ENCODE measurements around the gene BAZ1A. TPM values are rescaled to one million over a fixed set of nuclear protein-coding genes. Genes with fewer than 3 reads are reported as not detected.

The BAZ1A gene
- total RNA-seq, 1 experiment from 2014 or later = 24.2 TPM

- H3K27me3 ChIP-seq (ENCODE audit: insufficient read depth, low read length) = no peaks in the 10 kb centered on the region
- CTCF ChIA-PET = no interaction called here
- H3K9me3 ChIP-seq (ENCODE audit: control insufficient read depth in 1 of 2, insufficient read depth in 1 of 2, low read depth in 1 of 2, low read length in 2 of 2) = no peaks in the 10 kb centered on the region
- DNase-seq (ENCODE audit: low read depth, low spot score) (no peak), ATAC-seq (no peak)
- RAD21 ChIA-PET (ENCODE audit: low non-redundant PET in 1 of 2, low total read pairs in 2 of 2, uncharacterized antibody in 2 of 2, unreplicated experiment in 2 of 2) = no interaction called here
- BruUV-seq (replicated peaks) = no TSS peak
- no peaks in the 10 kb centered on the region for H4K20me1 ChIP-seq (ENCODE audit: insufficient read depth)
- H3K4me1 ChIP-seq (ENCODE audit: control insufficient read depth in 1 of 2, insufficient read depth in 2 of 2, low read length in 2 of 2) = peaks cover 10 to 24% of the 10 kb centered on the region in 2 experiments; a peak in 3 of 4 replicates
- H3K27ac ChIP-seq (ENCODE audit: low read depth, low read length) = no peak overlapping the region
- H2AFZ ChIP-seq (ENCODE audit: low read depth, low read length, poor library complexity, severe bottlenecking) = no peak overlapping the region
- H3K79me2 ChIP-seq (ENCODE audit: insufficient read depth, low read length) = peaks cover 2% of the 10 kb centered on the region
- H3K9ac ChIP-seq (ENCODE audit: low read length) = no peak overlapping the region
- no peak overlapping the region for H3K4me2 ChIP-seq (ENCODE audit: low read length)
- TF ChIP-seq ELF1 (IDR thresholded peaks at IDR 0.05; ENCODE audit: borderline replicate concordance, low read depth) (no peak), ZNF274 (IDR thresholded peaks at IDR 0.05; ENCODE audit: low read depth, low read length) (no peak), POLR2AphosphoS5 (IDR thresholded peaks at IDR 0.05; ENCODE audit: low read depth, low read length) (no peak), REST (IDR thresholded peaks at IDR 0.05; ENCODE audit: low read depth) (no peak), ZBTB33 (IDR thresholded peaks at IDR 0.05; ENCODE audit: extremely low read depth, insufficient replicate concordance, low read length) (no peak), EZH2phosphoT487 (IDR thresholded peaks at IDR 0.05; ENCODE audit: borderline replicate concordance) (no peak), SIN3A (IDR thresholded peaks at IDR 0.05; ENCODE audit: low read depth) (no peak), TCF7L2 (IDR thresholded peaks at IDR 0.05; ENCODE audit: borderline replicate concordance, extremely low read depth, insufficient read depth, insufficient read length) (no peak), SP1 (IDR thresholded peaks at IDR 0.05; ENCODE audit: low read depth) (no peak), POLR2A (IDR thresholded peaks at IDR 0.05; ENCODE audit: borderline replicate concordance, extremely low read depth, insufficient read depth, insufficient read length) (no peak), RAD21 (IDR thresholded peaks at IDR 0.05; ENCODE audit: low read depth) (no peak)
- no peaks in the 10 kb centered on the region for H3K36me3 ChIP-seq (ENCODE audit: control insufficient read depth in 1 of 2, insufficient read depth in 2 of 2, low read length in 2 of 2)
- intact Hi-C loops (cut with micrococcal nuclease) = no loop called here
- H3K9me2 ChIP-seq (ENCODE audit: insufficient read depth) = no peaks in the 10 kb centered on the region
- POLR2A ChIA-PET = no interaction called here
- no peak overlapping the region for H3K4me3 ChIP-seq (replicated peaks in 1 of 2; ENCODE audit: low read depth in 1 of 2, low read length in 2 of 2)
Observed at GRCh38 chr14:34718750-34719304, 156.3 kb downstream of the BAZ1A start.

Data from HCT116 (cell line).